ENCODE data around the gene GPR25. TPM values are rescaled to one million over a fixed set of nuclear protein-coding genes. Genes with fewer than 3 reads are reported as not detected.

Gene GPR25
- total RNA-seq, 1 experiment from 2014 or later, result not detected

DNA sequence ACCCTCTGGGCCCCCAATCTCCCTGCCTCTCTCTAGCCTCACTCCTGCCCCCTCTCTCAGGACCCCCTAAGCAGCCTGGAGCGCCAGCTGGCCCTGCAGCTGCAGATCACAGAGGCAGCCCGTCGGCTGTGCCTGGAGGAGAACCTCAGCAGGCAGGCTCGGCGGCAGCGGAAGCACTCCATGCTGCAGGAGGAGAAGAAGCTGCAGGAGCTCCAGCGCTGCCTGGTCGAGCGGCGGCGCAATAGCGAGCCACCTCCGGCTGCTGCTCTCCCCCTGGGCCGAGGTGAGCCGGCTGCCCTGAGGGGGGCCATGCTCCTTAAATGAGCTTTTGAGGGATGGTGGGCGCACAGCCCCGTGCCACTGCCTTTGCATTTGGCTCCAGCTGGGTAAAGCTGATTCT is 28.1 kb downstream of the GPR25 start:
- no peak overlapping the region for H3K4me3 ChIP-seq (replicated peaks in 1 of 2; ENCODE audit: low read depth in 1 of 2, low read length in 2 of 2)
- CTCF ChIA-PET, result no interaction called here
- no peak overlapping the region for H2AFZ ChIP-seq (ENCODE audit: low read depth, low read length, poor library complexity, severe bottlenecking)
- H3K4me1 ChIP-seq (ENCODE audit: control insufficient read depth in 1 of 2, insufficient read depth in 2 of 2, low read length in 2 of 2), result peaks cover 13 to 19% of the 10 kb centered on the region in 2 experiments; a peak in 3 of 4 replicates
- H3K27me3 ChIP-seq (ENCODE audit: insufficient read depth, low read length), result no peaks in the 10 kb centered on the region
- H3K9me2 ChIP-seq (ENCODE audit: insufficient read depth), result no peaks in the 10 kb centered on the region
- TF ChIP-seq EZH2phosphoT487 (IDR thresholded peaks at IDR 0.05; ENCODE audit: borderline replicate concordance) (no peak), ATF3 (IDR thresholded peaks at IDR 0.05) (no peak)
- no TSS peak for BruUV-seq (replicated peaks)
- H3K36me3 ChIP-seq (ENCODE audit: control insufficient read depth in 1 of 2, insufficient read depth in 2 of 2, low read length in 2 of 2), result peaks cover 0 to 8% of the 10 kb centered on the region in 2 experiments; a peak in 2 of 4 replicates
- no peaks in the 10 kb centered on the region for H3K79me2 ChIP-seq (ENCODE audit: insufficient read depth, low read length)
- intact Hi-C loops (cut with micrococcal nuclease), result no loop called here
- ATAC-seq, result no peak
- no peaks in the 10 kb centered on the region for H4K20me1 ChIP-seq (ENCODE audit: insufficient read depth)
- H3K9me3 ChIP-seq (ENCODE audit: control insufficient read depth in 1 of 2, insufficient read depth in 1 of 2, low read depth in 1 of 2, low read length in 2 of 2), result no peaks in the 10 kb centered on the region
- no peak overlapping the region for H3K4me2 ChIP-seq (ENCODE audit: low read length)
- H3K27ac ChIP-seq (ENCODE audit: low read depth, low read length), result no peak overlapping the region
- POLR2A ChIA-PET, result no interaction called here
- H3K9ac ChIP-seq (ENCODE audit: low read length), result no peak overlapping the region
- RAD21 ChIA-PET (ENCODE audit: low non-redundant PET in 1 of 2, low total read pairs in 2 of 2, uncharacterized antibody in 2 of 2, unreplicated experiment in 2 of 2), result no interaction called here
- DNase-seq (ENCODE audit: low read depth, low spot score), result no peak

GRCh38 chr1:200901350-200901749 is 28.6 kb downstream of the GPR25 start:
- Histone ChIP-seq H3K36me3 (ENCODE audit: control insufficient read depth in 1 of 2, insufficient read depth in 2 of 2, low read length in 2 of 2) (peaks cover 0 to 8% of the 10 kb centered on the region in 2 experiments; a peak in 2 of 4 replicates), H3K9me2 (ENCODE audit: insufficient read depth) (no peaks in the 10 kb centered on the region)

More at GRCh38 chr1:200901350-200901749, 28.6 kb downstream of the GPR25 start:
- H3K4me1 ChIP-seq (ENCODE audit: control insufficient read depth in 1 of 2, insufficient read depth in 2 of 2, low read length in 2 of 2), result peaks cover 10 to 14% of the 10 kb centered on the region in 2 experiments; a peak in 3 of 4 replicates
- H3K27ac ChIP-seq (ENCODE audit: low read depth, low read length), result no peak overlapping the region
- intact Hi-C loops (cut with micrococcal nuclease), result no loop called here
- no peak overlapping the region for H3K9ac ChIP-seq (ENCODE audit: low read length)
- ATAC-seq (no peak), DNase-seq (ENCODE audit: low read depth, low spot score) (no peak)
- no peaks in the 10 kb centered on the region for H4K20me1 ChIP-seq (ENCODE audit: insufficient read depth)
- no peaks in the 10 kb centered on the region for H3K27me3 ChIP-seq (ENCODE audit: insufficient read depth, low read length)
- ChIA-PET CTCF (no interaction called here), RAD21 (ENCODE audit: low non-redundant PET in 1 of 2, low total read pairs in 2 of 2, uncharacterized antibody in 2 of 2, unreplicated experiment in 2 of 2) (no interaction called here), POLR2A (no interaction called here)
- no peaks in the 10 kb centered on the region for H3K79me2 ChIP-seq (ENCODE audit: insufficient read depth, low read length)
- TF ChIP-seq SP1 (IDR thresholded peaks at IDR 0.05; ENCODE audit: low read depth) (no peak), TCF7L2 (IDR thresholded peaks at IDR 0.05; ENCODE audit: borderline replicate concordance, extremely low read depth, insufficient read depth, insufficient read length) (no peak), ZNF274 (IDR thresholded peaks at IDR 0.05; ENCODE audit: low read depth, low read length) (no peak)
- BruUV-seq (replicated peaks), result no TSS peak
- no peak overlapping the region for H3K4me2 ChIP-seq (ENCODE audit: low read length)
- H2AFZ ChIP-seq (ENCODE audit: low read depth, low read length, poor library complexity, severe bottlenecking), result no peak overlapping the region
- H3K9me3 ChIP-seq (ENCODE audit: control insufficient read depth in 1 of 2, insufficient read depth in 1 of 2, low read depth in 1 of 2, low read length in 2 of 2), result no peaks in the 10 kb centered on the region
- H3K4me3 ChIP-seq (replicated peaks in 1 of 2; ENCODE audit: low read depth in 1 of 2, low read length in 2 of 2), result no peak overlapping the region

All from HCT116 (cell line).